Kidney epithelial cell (primary cell): ENCODE data around the gene FOXG1. TPM values are rescaled to one million over a fixed set of nuclear protein-coding genes. Genes with fewer than 3 reads are reported as not detected.

Experiments used
- DNase-seq: peaks from one replicate; pipeline ENCODE4 v3.0.0-alpha.2; 2010; ENCODE audit warnings: low read depth
- H3K27me3 ChIP-seq: 2 replicates; pipeline ENCODE4 v1.6.0; 2011; ENCODE audit warnings: low read length; ENCODE audit not compliant: control insufficient read depth, insufficient read depth
- H3K36me3 ChIP-seq: 2 replicates; pipeline ENCODE4 v1.5.1; 2011; ENCODE audit warnings: low read length; ENCODE audit not compliant: control insufficient read depth, insufficient read depth
- H3K4me3 ChIP-seq: 2 replicates; pipeline ENCODE4 v1.5.1; 2011; ENCODE audit warnings: low read depth, mild to moderate bottlenecking, control low read depth, low read length
- total RNA-seq: library from RNA; depleted of rRNA; stranded (reverse); fragments of >200 nt; gene quantifications from 2 replicates; pipeline ENCODE4 v1.2.3, GENCODE V29; 2015
- TF ChIP-seq, protein P1 (sequence below): IDR thresholded peaks from 2 replicates; pipeline ENCODE4 v1.5.1; 2011; ENCODE audit warnings: mild to moderate bottlenecking, moderate library complexity, low read length, control low read depth, inconsistent platforms; ENCODE audit not compliant: insufficient read depth, poor library complexity, severe bottlenecking

The FOXG1 gene
- 0.17 TPM in 1 of 2 replicates, not detected in the other for total RNA-seq

DNA sequence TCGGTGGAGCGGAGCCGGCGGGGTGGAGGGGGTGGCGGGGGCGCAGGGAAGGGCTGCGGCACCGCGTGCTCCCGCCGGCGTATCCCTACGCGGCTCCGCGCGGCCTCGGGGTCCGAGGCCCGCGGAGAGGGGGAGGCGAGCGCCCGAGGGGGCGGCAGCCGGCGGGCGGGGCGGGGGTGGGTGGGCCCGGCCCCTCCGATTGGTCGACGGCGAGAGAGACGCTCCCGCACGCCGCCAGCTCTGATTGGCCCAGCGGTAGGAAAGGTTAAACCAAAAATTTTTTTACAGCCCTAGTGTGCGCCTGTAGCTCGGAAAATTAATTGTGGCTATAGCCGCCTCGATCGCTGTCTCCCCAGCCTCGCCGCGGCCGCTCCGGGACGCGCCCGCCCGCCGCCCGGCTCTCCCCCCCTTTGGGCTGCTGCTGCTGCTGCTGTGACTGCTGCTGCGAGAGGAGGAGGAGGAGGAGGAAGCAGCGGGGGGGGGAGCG lies at the start of gene FOXG1:
Gene FOXG1, plus strand, starts transcription at position 319 of the 487 bp plus-strand sequence. CDS start 493 bp downstream, outside the sequence.
- TF ChIP-seq, protein P1, sequence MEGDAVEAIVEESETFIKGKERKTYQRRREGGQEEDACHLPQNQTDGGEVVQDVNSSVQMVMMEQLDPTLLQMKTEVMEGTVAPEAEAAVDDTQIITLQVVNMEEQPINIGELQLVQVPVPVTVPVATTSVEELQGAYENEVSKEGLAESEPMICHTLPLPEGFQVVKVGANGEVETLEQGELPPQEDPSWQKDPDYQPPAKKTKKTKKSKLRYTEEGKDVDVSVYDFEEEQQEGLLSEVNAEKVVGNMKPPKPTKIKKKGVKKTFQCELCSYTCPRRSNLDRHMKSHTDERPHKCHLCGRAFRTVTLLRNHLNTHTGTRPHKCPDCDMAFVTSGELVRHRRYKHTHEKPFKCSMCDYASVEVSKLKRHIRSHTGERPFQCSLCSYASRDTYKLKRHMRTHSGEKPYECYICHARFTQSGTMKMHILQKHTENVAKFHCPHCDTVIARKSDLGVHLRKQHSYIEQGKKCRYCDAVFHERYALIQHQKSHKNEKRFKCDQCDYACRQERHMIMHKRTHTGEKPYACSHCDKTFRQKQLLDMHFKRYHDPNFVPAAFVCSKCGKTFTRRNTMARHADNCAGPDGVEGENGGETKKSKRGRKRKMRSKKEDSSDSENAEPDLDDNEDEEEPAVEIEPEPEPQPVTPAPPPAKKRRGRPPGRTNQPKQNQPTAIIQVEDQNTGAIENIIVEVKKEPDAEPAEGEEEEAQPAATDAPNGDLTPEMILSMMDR = no peak
- no peak for DNase-seq
- Histone ChIP-seq H3K36me3 (no peaks in the 10 kb centered on the region), H3K4me3 (peak within 1 kb of the TSS; percentile 21), H3K27me3 (peaks cover 62% of the 10 kb centered on the region)

DNA sequence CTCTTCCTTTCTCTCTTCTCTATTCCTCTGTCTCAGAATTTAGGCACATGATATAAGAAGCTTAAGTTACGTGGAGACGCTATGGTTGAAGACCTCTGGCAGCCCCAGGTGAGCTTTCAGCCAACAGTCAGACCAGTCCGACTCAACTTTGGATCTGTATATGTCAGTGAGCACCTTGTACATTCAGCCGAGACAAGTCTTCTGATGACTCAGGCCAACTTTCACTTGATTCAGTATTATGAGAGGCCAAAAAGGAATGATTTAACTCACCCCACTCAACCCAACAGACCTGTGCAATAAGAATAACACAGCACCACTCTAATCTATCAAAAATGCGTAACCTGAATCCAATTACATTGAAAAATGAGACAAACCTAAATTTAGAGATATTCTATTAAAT lies 47.5 kb upstream of the FOXG1 start:
- TF ChIP-seq, protein P1 = no peak
- no peak overlapping the region for H3K4me3 ChIP-seq
- no peak for DNase-seq
- H3K27me3 ChIP-seq = no peaks in the 10 kb centered on the region
- H3K36me3 ChIP-seq = no peaks in the 10 kb centered on the region

DNA sequence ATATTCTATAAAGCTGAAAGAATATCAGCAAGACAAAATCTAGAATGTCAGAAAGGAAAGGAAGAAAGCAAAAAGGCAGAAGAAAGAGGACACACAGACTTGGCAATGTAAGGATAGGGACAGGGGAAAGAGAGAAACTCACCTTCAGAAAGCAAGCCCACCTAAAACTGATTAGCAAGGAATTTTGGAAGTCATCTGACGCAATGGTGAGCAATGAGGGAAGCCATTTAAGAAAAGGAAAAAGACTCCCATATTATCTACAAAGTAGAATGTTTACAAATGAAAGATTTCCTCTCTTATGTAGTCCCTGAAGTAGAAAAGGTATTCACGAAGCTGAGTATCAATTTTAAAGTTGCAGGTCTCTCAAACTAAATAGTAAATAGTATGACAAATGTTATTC lies 35.2 kb upstream of the FOXG1 start:
- DNase-seq = no peak
- TF ChIP-seq, protein P1 = no peak

DNA sequence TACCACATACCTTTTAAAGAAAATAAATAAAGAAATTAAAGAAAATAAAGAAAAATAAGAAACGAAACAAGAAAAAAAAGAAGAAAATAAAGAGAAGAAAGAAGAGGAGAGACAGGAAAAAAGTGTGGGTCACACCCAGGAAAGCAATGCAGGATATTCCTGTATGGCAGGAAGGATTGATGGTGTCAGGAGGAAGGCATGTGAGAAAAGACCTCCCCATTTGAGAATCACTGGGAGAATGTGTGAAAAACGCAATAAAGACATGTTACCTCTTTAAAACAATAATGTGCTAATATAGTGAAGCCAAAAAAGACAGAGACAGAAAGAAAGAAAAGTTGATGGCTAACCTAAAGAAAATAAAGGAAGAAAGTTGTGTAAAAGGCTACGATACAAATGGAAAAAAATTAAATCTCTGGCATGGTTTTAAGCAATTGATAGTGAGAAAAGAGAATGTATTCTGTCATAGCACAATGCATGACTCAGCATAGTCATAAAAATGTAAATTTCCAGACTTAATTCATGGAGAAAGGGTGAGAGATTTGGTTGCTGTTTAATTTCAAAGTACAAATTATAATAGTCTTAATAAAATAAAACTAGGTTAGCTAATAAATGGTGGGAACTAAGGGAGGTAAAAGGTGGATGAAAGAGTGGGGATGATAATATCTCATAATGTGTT lies 24.3 kb upstream of the FOXG1 start:
- Histone ChIP-seq H3K27me3 (no peaks in the 10 kb centered on the region), H3K4me3 (no peak overlapping the region), H3K36me3 (no peaks in the 10 kb centered on the region)
- no peak for DNase-seq
- TF ChIP-seq, protein P1 = no peak

More for the DNA sequence above, 35.2 kb upstream of the FOXG1 start:
- Histone ChIP-seq H3K36me3 (no peaks in the 10 kb centered on the region), H3K4me3 (no peak overlapping the region), H3K27me3 (no peaks in the 10 kb centered on the region)

DNA sequence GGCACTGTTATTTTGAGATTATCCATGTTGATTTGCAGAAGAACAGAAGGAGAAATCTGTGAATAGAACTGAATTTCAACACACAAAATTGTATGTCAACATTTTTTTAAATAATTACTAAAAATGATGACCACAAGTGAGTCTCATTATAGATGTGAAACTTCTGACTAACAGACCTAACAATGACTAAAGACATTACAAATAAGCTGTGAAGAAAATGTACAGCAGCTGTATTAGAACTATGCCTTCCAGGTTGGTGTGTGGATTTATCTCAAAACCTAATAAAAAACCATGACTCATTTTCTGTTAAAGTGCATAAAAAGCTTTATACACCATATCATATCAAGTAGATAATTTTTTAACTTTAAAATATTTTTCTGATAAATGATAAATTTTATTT lies 22.5 kb upstream of the FOXG1 start:
- H3K4me3 ChIP-seq = no peak overlapping the region
- TF ChIP-seq, protein P1 = no peak
- no peak for DNase-seq
- H3K36me3 ChIP-seq = no peaks in the 10 kb centered on the region
- H3K27me3 ChIP-seq = no peaks in the 10 kb centered on the region

DNA sequence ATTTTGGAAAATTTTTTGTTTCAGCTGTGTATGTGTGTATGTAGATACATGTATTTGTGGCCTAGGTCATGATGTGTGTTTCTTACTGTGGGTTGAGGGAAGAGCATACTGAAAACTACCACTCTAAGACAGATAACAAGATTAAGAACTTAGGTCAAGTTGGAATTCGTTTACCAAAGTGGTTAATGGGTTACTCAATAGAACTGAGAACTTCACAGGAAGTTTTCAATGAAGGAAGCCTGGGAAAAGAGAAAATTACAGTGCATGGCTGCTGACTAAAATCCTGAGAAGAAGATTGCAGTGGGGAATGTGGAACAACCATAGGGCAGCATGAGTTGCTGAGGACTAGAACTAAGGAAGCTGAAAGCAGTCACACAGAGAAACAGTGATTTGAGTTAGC lies 21.4 kb upstream of the FOXG1 start:
- no peak overlapping the region for H3K4me3 ChIP-seq
- DNase-seq = no peak
- H3K36me3 ChIP-seq = no peaks in the 10 kb centered on the region
- H3K27me3 ChIP-seq = no peaks in the 10 kb centered on the region
- TF ChIP-seq, protein P1 = no peak
